GM18870 (cell line): ENCODE measurements around the gene CLEC4G.

Experiments used
- ATAC-seq: cut with Tn5 transposase; IDR thresholded peaks from one replicate; pipeline ENCODE4 v1.9.1; 2021; ENCODE audit warnings: moderate library complexity; ENCODE audit not compliant: unreplicated experiment

Gene CLEC4G

DNA sequence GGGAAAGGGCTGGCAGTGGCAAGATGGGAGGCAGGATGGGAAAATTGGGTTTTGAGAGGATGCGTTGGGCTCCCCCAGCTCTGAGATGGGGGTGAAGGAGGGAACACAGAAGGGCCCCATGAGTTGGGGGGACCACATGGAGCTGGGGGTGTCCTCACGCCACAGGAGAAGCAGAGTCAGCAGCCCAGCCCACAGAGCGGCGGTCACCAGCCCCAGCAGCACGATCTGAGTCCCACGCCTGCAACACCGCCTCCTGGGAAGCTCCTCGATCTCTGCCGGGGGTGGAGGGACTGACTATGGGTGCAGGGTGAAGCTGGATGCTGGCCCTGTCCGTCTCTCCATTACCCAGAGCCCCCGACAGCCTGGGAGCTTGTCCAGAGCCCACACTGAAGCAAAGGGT lies 33.3 kb downstream of the CLEC4G start:
- no peak for ATAC-seq

- ATAC-seq: no peak
These were observed 34.1 kb downstream of the CLEC4G start for GRCh38 chr19:7697721-7698287.

GRCh38 chr19:7694499-7694898 lies 37.4 kb downstream of the CLEC4G start:
- ATAC-seq: no peak

DNA sequence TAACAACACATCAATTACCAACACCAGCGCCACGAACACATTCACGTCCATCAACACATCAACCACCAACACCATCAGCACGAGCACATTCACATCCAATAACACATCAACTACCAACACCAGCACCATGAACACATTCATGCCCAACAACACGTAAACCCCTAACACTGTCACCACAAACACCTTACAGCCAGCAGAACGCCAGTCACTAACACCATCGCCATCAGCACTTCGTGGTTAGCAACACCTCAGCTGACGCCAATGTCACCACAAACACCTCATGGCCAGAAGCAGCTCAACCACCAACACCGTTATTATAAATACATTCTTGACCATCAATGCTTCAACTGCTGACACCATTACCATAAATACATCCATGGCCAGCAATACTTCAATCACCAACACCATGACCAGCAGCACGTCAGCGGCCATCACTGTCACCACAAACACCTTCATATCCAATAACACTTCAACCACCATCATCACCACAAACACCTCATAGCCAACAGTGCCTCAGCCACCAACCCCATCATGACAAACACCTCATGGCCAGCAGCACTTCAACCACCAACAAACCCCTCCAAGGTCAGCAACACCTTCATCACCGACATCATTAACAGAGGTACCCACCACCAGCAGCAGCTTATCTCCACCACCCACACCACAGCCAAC lies 39.4 kb downstream of the CLEC4G start:
- no peak for ATAC-seq

GRCh38 chr19:7691497-7691896 lies 40.4 kb downstream of the CLEC4G start:
- ATAC-seq: no peak

- no peak for ATAC-seq
These were observed 41.1 kb downstream of the CLEC4G start for GRCh38 chr19:7690779-7691258.

DNA sequence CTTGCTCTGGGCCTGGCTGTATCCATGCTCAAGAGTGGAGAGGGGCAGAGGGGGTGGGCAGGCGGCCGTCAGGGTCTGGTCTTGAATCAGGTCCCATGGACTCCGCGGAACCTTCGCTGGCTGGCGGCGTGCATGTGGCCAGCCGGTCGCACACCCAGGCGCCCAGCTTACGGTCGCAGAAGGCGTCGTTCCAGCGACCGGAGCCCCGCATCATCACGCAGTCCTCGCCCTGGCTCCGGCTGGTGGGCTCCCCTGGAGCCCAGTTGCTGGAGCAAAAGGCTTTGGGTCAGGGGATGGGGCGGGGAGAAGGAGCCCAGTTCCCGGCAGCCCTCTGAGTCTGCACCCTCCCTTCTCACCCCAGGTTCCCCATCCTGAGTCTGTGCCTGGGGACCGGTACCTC lies 42.7 kb downstream of the CLEC4G start:
- ATAC-seq: no peak

DNA sequence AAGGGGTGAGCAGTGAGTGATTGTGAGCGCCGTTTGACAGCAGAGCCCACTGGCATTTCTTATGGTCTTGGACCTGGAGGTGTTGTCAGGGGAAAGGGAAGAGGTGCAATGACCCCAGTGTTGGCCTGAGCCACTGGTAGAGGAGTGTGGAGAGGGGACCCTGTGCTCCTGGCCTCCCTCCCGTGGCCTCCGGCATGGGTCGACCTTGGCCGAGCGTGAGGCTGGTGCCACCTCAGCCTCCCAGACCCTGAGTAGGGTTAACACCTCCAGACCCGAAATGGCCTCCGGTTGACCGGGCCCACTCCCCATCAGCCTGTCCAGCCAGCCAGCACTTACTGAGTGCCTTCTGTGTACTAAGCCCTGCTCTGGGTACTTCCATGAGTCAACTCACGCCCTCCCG lies 44.7 kb downstream of the CLEC4G start:
- no peak for ATAC-seq

DNA sequence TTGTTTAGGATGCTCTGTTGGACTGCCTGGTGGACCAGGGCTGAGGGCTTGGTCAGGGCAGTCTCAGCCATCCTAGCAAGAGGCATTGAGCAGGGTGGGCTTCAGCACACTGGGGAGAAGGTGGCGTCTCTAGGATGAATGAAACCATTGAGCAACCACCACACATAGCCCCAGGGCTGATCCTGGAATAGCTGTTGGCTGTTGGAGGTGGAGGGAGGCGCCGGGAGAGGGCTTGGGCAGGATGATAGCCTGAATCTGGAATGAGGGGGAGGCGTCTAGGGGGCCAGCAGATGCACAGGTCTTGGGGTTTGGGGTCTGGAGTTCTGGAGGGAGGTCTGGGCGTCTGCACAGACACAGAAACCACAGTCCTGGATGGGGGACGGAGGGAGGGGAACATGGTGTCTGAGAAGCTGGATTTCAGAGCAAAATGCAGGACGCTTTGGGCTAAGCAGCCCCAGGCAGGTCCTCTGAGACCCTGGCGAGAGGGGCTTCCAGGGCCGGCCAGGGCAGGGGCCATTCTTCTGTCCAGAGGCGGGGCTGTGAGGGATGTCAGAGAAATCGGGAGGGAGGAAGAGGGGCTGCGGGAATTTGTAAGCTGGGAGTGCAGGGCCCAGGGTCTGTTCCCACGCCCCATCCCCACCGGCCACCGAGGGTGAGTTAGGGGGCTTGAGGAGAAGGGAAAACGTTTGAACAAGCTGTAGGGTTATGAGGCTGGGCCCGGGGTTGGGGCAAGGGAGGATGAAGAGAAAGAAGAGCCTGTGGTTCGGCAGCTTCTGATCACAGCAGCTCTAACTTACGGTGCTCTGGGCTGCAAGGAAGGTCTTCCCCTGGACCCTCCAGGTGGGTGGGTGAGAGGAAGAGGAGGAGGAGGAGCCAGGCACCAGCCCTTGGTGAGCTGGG lies 46.1 kb downstream of the CLEC4G start:
- no peak for ATAC-seq

GRCh38 chr19:7682175-7682855 lies 49.6 kb downstream of the CLEC4G start:
- ATAC-seq: no peak

DNA sequence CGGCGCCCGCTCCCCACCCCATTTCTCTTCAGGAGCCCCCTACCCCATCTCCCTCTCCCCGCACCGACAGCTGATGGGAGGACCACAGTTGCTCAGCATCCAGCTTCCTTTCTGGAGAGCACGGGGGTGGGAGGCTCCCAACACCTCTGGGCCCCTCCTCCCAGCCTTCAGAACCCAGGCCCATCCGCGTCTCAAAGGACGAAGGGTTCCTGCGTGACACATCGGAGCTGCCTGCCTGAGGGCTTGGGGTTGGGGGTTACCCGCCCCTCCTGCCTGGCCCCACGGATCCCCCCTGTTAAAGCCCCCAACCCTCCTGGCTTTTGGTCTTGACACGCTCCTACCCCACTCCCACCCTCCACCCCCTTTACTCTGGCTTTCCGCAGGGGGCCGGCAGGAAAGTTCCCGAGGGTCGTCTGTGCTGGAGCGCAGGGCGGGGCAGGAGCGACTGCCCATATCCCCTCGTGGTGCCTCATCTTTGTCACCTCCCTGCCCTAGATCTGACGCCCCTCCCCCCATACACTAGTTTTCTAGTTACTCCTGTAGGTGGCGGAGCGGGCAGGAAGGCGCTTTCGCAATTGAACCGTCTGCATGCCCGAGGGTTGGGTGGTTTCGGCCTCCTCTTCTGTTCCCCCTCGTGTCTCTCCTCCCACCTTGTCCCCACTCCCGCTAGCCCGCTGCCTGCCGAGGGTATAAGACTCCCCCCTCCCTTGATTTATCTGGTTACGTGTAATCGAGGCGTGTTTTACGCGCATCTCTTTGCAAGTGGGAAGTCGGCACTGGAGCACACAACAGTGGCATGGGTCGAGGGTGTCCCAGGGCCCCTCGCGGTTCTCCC lies 50.4 kb downstream of the CLEC4G start:
- ATAC-seq: no peak

DNA sequence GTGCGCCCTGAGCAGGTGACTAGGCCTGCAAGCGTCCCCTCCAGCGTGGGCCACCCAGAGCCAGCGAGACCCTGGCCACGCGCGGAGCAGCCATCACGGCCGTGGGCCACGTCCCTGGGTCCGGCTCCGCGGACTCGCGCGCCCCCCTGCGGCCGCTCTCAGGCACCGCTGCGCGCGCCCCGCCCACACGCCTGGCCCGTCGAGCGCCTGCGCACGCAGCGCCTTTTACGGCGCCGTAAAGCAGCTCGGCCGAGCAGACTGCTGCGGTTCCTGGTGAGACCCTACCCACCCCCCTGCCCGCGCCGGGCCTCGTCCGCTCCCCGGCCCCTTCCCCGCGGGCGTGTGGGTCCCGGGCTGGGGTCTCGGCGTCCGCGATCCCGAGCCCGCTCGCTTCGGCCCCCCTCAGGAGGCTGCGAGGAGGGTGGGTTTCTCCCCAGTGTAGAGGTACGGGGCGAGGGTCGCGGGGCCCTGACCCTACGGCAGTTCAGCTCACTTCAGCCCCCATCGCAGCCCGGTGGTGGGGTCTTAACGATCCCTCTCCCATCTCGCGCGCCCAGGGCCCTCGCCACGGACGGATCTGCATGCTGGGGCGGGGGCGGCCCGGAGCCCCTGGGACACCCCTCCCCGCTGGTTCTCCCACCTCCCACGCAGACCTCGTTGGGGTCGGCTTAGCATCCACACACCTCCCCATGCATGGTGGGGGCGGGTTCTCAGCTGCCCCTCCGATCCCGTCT lies 51.1 kb downstream of the CLEC4G start, which contains the start of gene TRAPPC5:
TSS of gene TRAPPC5 (plus strand) at position 228 of the 734 bp plus-strand sequence. CDS start 1,421 bp downstream, outside the sequence.
- ATAC-seq: no peak

GRCh38 chr19:7679771-7680605 lies 51.9 kb downstream of the CLEC4G start:
- no peak for ATAC-seq

GRCh38 chr19:7678971-7679751 lies 52.7 kb downstream of the CLEC4G start:
- ATAC-seq: no peak
